ENCODE data around the gene ALK.

GRCh38 chr2:29259221-29259620, 662.2 kb downstream of the ALK start:
- no peak for TF ChIP-seq POLR2A (IDR thresholded peaks at IDR 0.05)
- TF ChIP-seq CTCF (IDR thresholded peaks at IDR 0.05): no peak
